HepG2 (cell line): ENCODE data around the gene SEMA5B. TPM values are rescaled to one million over a fixed set of nuclear protein-coding genes. Genes with fewer than 3 reads are reported as not detected.

Experiments used
- ATAC-seq: fragments of 200-7000 bp; cut with Tn5 transposase; 3 replicates; pipeline ENCODE4 v1.9.1; 2020; ENCODE audit warnings: mild to moderate bottlenecking, moderate library complexity
- BruUV-seq: library from RNA; stranded (reverse); fragments of 400-500 nt; replicated peaks from 2 replicates; lab custom pipeline; 2021; lab: Mats Ljungman, UMichigan
- CTCF ChIA-PET: fragments of 300-600 bp; formaldehyde crosslinking; extraction: SDS; loops from one replicate; lab custom pipeline; 2021; ENCODE audit warnings: low total read pairs, inconsistent platforms, low intra/inter-chr PET ratio; lab: Yijun Ruan, JAX
- POLR2A ChIA-PET: fragments of 350-600 bp; sonication (Branson Sonifier 250); formaldehyde crosslinking; loops from one replicate; lab custom pipeline; 2020; ENCODE audit warnings: antibody characterized with exemption, inconsistent platforms; lab: Yijun Ruan, JAX
- DNase-seq: peaks from one replicate; pipeline ENCODE4 v3.0.0-alpha.2; 2015; ENCODE audit warnings: low spot score
- FAIRE-seq: peaks from 3 replicates; lab custom pipeline; 2011; peaks lifted over from hg19 to GRCh38; lab: Jason Lieb, UNC
- H2AFZ ChIP-seq: one replicate; pipeline ENCODE4 v1.6.1; 2011; ENCODE audit warnings: low read length, inconsistent platforms
- H3K27ac ChIP-seq: fragments of 300-600 bp; 3 replicates; pipeline ENCODE4 v1.8.0; 2011; ENCODE audit warnings: mixed run types, mild to moderate bottlenecking, mixed read lengths, low read length, inconsistent platforms; ENCODE audit not compliant: insufficient read depth; ENCODE audit errors: extremely low read length
- H3K27me3 ChIP-seq, 2 experiments: fragments of 200-600 bp in 1 of 2; 2 replicates in 1 of 2; 3 replicates in 1 of 2; pipeline versions ENCODE4 v1.6.0 to v1.8.0; 2011; ENCODE audit warnings: low read length in 2 of 2, mild to moderate bottlenecking in 2 of 2, moderate library complexity in 2 of 2, inconsistent platforms in 1 of 2; ENCODE audit not compliant: insufficient read depth in 2 of 2, control insufficient read depth in 1 of 2
- H3K36me3 ChIP-seq, 2 experiments: fragments of 200-600 bp in 1 of 2; replicated peaks in 1 of 2; 2 replicates in 1 of 2; 3 replicates in 1 of 2; pipeline versions ENCODE4 v1.5.1 to v1.8.0; 2011; ENCODE audit warnings: low read length in 2 of 2, inconsistent platforms in 1 of 2; ENCODE audit not compliant: insufficient read depth in 2 of 2, control insufficient read depth in 1 of 2
- H3K4me1 ChIP-seq: 2 replicates; pipeline ENCODE4 v1.5.1; 2012; ENCODE audit warnings: low read length, inconsistent platforms; ENCODE audit not compliant: insufficient read depth
- H3K4me2 ChIP-seq: 2 replicates; pipeline ENCODE4 v1.6.0; 2011; ENCODE audit warnings: low read depth, low read length, inconsistent platforms
- H3K4me3 ChIP-seq, 3 experiments: fragments of 200-600 bp in 1 of 3; sonication (generic), shearing (Covaris generic) in 1 of 3; replicated peaks in 1 of 3; 2 replicates each; pipeline ENCODE4 v1.5.1; 2011 to 2016; ENCODE audit warnings: low read length in 3 of 3, inconsistent platforms in 2 of 3, low read depth in 2 of 3, mild to moderate bottlenecking in 2 of 3, control low read depth in 1 of 3, mixed read lengths in 1 of 3; ENCODE audit not compliant: insufficient read depth in 1 of 3
- H3K79me2 ChIP-seq: one replicate; pipeline ENCODE4 v1.6.1; 2011; ENCODE audit warnings: low read length, inconsistent platforms; ENCODE audit not compliant: insufficient read depth
- H3K9ac ChIP-seq: 2 replicates; pipeline ENCODE4 v1.6.0; 2011; ENCODE audit warnings: mild to moderate bottlenecking, low read depth, low read length, inconsistent platforms; ENCODE audit not compliant: insufficient read depth
- H3K9me3 ChIP-seq: 2 replicates; pipeline ENCODE4 v1.5.1; 2012; ENCODE audit warnings: mild to moderate bottlenecking, low read length
- H4K20me1 ChIP-seq: 2 replicates; pipeline ENCODE4 v1.6.0; 2011; ENCODE audit warnings: inconsistent platforms, mild to moderate bottlenecking, low read length, moderate library complexity; ENCODE audit not compliant: insufficient read depth
- BORCS8-MEF2B ChIP-seq: sonication (generic); formaldehyde crosslinking; IDR thresholded peaks from 2 replicates; pipeline ENCODE4 v1.8.0; 2022; ENCODE audit warnings: mild to moderate bottlenecking, missing genetic modification reagents
- SALL1 ChIP-seq: sonication (generic); formaldehyde crosslinking; IDR thresholded peaks from 2 replicates; pipeline ENCODE4 v1.8.0; 2022; ENCODE audit warnings: mild to moderate bottlenecking, missing genetic modification reagents
- SAP130 ChIP-seq: IDR thresholded peaks from 2 replicates; pipeline ENCODE4 v1.6.1; 2016; ENCODE audit warnings: low read depth
- SMC3 ChIP-seq: IDR thresholded peaks from 2 replicates; pipeline ENCODE4 v1.6.1; 2011; ENCODE audit warnings: low read length, improper control_type of control experiment
- STAG1 ChIP-seq: sonication (generic); formaldehyde crosslinking; IDR thresholded peaks from 2 replicates; pipeline ENCODE4 v1.4.0; 2020; ENCODE audit warnings: missing genetic modification reagents
- TSC22D2 ChIP-seq: sonication (generic); formaldehyde crosslinking; IDR thresholded peaks from 2 replicates; pipeline ENCODE4 v1.5.1; 2020; ENCODE audit warnings: missing genetic modification reagents, mild to moderate bottlenecking, borderline replicate concordance
- XRCC5 ChIP-seq: fragments of 200-400 bp; formaldehyde crosslinking; optimal IDR thresholded peaks from 2 replicates; pipeline ENCODE3; 2017; ENCODE audit warnings: mild to moderate bottlenecking, low read length
- ZNF296 ChIP-seq: sonication (generic); formaldehyde crosslinking; conservative IDR thresholded peaks from 2 replicates; pipeline ENCODE4 v1.5.0; 2020; ENCODE audit warnings: mild to moderate bottlenecking, missing genetic modification reagents
- ZNF317 ChIP-seq: sonication (generic); formaldehyde crosslinking; IDR thresholded peaks from 2 replicates; pipeline ENCODE4 v1.5.0; 2020; ENCODE audit warnings: mild to moderate bottlenecking, missing genetic modification reagents
- ZNF501 ChIP-seq: sonication (generic); formaldehyde crosslinking; IDR thresholded peaks from 2 replicates; pipeline ENCODE4 v1.5.1; 2020; ENCODE audit warnings: mild to moderate bottlenecking, moderate library complexity, missing genetic modification reagents
- WGBS: methylation state at CpG from one replicate; pipeline ENCODE4 v1.1.6; 2017; ENCODE audit warnings: low lambda C conversion rate; 5-methylcytosine and 5-hydroxymethylcytosine counted together
- in situ Hi-C: cut with HindIII; loops from 2 replicates; pipeline ENCODE4 v1.10.0; 2017; ENCODE audit warnings: low pct_unique_long_range_greater_than_20kb; ENCODE audit not compliant: extremely low pct_ligation_motif_present
- intact Hi-C: fragments of 100-400 bp; cut with micrococcal nuclease; formaldehyde crosslinking; loops from one replicate; pipeline ENCODE4 v1.10.0; 2022; ENCODE audit not compliant: unreplicated experiment
- polyA plus RNA-seq, 8 experiments: library from polyadenylated mRNA; depleted of rRNA in 3 of 8; stranded (reverse) in 7 of 8; unstranded in 1 of 8; fragments of >200 nt; fragmentation: Illumina TruSeq in 4 of 8; extraction: Trizol in 4 of 8; gene quantifications; 2 replicates each; pipeline versions ENCODE4 v1.2.1 to v1.2.3, GENCODE V29; 2011 to 2016; ENCODE audit warnings: low read depth in 4 of 8, missing spikeins in 1 of 8, mixed read lengths in 1 of 8; ENCODE audit not compliant: insufficient read depth in 1 of 8
- total RNA-seq, 5 experiments: library from RNA; depleted of rRNA; stranded (reverse); fragments of >200 nt; fragmentation: Illumina TruSeq; extraction: Trizol; gene quantifications; 2 replicates each; pipeline ENCODE4 v1.2.3, GENCODE V29; 2016; ENCODE audit warnings: low read depth in 1 of 5
- TF ChIP-seq, protein P1 (sequence below): IDR thresholded peaks from 2 replicates; pipeline ENCODE4 v1.6.1; 2012; ENCODE audit warnings: inconsistent platforms
- TF ChIP-seq, protein P2 (sequence below): IDR thresholded peaks from 2 replicates; pipeline ENCODE4 v1.6.1; 2016; ENCODE audit warnings: low read depth, control low read depth
- TF ChIP-seq, protein P3 (sequence below): sonication (generic); formaldehyde crosslinking; IDR thresholded peaks from 2 replicates; pipeline ENCODE4 v1.5.0; 2020; ENCODE audit warnings: mild to moderate bottlenecking, missing genetic modification reagents, moderate library complexity
- TF ChIP-seq, protein P4 (sequence below): sonication (generic); formaldehyde crosslinking; IDR thresholded peaks from 2 replicates; pipeline ENCODE4 v1.5.0; 2020; ENCODE audit warnings: missing genetic modification reagents
- TF ChIP-seq, protein P5 (sequence below): sonication (generic); formaldehyde crosslinking; IDR thresholded peaks from 2 replicates; pipeline ENCODE4 v1.4.0; 2020; ENCODE audit warnings: missing genetic modification reagents
- TF ChIP-seq, protein P6 (sequence below): sonication (generic); formaldehyde crosslinking; IDR thresholded peaks from 2 replicates; pipeline ENCODE4 v1.5.1; 2020; ENCODE audit warnings: missing genetic modification reagents, mild to moderate bottlenecking, borderline replicate concordance

The SEMA5B gene
- total and polyA plus RNA-seq, 2 of the 13 experiments (the other 11 are each of a cell fraction or from before 2014, with no cell fraction given) = not detected

DNA sequence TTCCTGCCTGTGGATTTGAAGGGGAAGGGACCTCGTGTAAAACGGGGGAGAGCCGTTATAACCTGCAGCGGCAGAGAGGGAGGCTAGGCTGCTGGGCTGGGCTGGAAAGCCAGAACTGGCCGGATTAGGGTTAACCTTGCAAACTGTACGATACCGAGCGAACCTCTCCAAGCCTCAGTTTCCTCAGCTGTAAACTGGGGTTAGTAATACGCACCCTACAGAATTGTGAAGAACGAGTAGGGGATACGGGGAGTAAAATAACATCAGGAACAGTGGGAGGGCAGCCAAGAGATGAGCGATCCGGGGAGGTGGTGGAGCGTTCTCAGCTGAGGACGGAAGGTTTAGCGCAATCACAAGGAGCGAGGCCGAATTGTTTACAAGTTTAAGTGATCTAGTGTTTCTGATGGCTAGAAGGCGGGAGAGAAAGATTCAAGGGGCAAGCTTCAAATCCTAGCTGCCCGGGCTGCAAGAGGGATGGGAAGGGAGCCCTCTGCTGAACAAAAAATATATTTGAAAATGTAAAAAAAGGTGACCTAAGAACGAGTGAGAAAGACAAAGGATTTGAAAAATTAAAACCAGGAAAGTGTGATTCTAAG lies 768 bp upstream of the SEMA5B start:
- peak overlapping the region; percentile 54 to 69 (median 57) for H3K4me3 ChIP-seq
- H2AFZ ChIP-seq = no peak overlapping the region
- POLR2A ChIA-PET = no interaction called here
- WGBS = 10% methylated on average over 17 of the region's 21 CpGs
- H3K9ac ChIP-seq = no peak overlapping the region
- H3K36me3 ChIP-seq = no peaks in the 10 kb centered on the region
- DNase-seq = peak; percentile 13
- BruUV-seq = no TSS peak
- peak; percentile 78 for FAIRE-seq
- H3K9me3 ChIP-seq = no peaks in the 10 kb centered on the region
- CTCF ChIA-PET = interaction anchor here (1.0 kb wide), 1 partner anchor 86 kb away, joined by 5 read pairs; no protein-coding TSS in a partner anchor
- in situ Hi-C loops (loop anchor here (5.0 to 25.0 kb wide), 2 partner anchors 81 to 266 kb away; no protein-coding TSS in a partner anchor), intact Hi-C loops (loop anchor here (1.0 to 2.0 kb wide), 2 partner anchors 85 to 1482 kb away; no protein-coding TSS in a partner anchor)
- H3K27me3 ChIP-seq = peaks cover 13 to 62% of the 10 kb centered on the region in 2 experiments
- H3K4me2 ChIP-seq = peak overlapping the region; percentile 93
- H3K79me2 ChIP-seq = no peaks in the 10 kb centered on the region
- ATAC-seq = peak; percentile 39
- no peak overlapping the region for H3K27ac ChIP-seq
- H3K4me1 ChIP-seq = peaks cover 33% of the 10 kb centered on the region
- no peaks in the 10 kb centered on the region for H4K20me1 ChIP-seq
- TF ChIP-seq, protein P1, sequence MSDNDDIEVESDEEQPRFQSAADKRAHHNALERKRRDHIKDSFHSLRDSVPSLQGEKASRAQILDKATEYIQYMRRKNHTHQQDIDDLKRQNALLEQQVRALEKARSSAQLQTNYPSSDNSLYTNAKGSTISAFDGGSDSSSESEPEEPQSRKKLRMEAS = 0 out of 2 replicates have a peak, but pooled peaks have one; percentile 1
- TF ChIP-seq, protein P2, sequence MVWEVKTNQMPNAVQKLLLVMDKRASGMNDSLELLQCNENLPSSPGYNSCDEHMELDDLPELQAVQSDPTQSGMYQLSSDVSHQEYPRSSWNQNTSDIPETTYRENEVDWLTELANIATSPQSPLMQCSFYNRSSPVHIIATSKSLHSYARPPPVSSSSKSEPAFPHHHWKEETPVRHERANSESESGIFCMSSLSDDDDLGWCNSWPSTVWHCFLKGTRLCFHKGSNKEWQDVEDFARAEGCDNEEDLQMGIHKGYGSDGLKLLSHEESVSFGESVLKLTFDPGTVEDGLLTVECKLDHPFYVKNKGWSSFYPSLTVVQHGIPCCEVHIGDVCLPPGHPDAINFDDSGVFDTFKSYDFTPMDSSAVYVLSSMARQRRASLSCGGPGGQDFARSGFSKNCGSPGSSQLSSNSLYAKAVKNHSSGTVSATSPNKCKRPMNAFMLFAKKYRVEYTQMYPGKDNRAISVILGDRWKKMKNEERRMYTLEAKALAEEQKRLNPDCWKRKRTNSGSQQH (CRISPR knock-in tag) = no peak
- TF ChIP-seq, protein P3, sequence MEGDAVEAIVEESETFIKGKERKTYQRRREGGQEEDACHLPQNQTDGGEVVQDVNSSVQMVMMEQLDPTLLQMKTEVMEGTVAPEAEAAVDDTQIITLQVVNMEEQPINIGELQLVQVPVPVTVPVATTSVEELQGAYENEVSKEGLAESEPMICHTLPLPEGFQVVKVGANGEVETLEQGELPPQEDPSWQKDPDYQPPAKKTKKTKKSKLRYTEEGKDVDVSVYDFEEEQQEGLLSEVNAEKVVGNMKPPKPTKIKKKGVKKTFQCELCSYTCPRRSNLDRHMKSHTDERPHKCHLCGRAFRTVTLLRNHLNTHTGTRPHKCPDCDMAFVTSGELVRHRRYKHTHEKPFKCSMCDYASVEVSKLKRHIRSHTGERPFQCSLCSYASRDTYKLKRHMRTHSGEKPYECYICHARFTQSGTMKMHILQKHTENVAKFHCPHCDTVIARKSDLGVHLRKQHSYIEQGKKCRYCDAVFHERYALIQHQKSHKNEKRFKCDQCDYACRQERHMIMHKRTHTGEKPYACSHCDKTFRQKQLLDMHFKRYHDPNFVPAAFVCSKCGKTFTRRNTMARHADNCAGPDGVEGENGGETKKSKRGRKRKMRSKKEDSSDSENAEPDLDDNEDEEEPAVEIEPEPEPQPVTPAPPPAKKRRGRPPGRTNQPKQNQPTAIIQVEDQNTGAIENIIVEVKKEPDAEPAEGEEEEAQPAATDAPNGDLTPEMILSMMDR (CRISPR knock-in tag) = peak; percentile 62
- TF ChIP-seq, protein P4, sequence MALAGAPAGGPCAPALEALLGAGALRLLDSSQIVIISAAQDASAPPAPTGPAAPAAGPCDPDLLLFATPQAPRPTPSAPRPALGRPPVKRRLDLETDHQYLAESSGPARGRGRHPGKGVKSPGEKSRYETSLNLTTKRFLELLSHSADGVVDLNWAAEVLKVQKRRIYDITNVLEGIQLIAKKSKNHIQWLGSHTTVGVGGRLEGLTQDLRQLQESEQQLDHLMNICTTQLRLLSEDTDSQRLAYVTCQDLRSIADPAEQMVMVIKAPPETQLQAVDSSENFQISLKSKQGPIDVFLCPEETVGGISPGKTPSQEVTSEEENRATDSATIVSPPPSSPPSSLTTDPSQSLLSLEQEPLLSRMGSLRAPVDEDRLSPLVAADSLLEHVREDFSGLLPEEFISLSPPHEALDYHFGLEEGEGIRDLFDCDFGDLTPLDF (CRISPR knock-in tag) = no peak
- TF ChIP-seq ZNF501 (CRISPR knock-in tag) = peak; percentile 54; the same call in 1 of the 2 replicates
- peak; percentile 22 for TF ChIP-seq XRCC5
- 0 out of 2 replicates have a peak, but pooled peaks have one; percentile 3 for TF ChIP-seq SALL1 (CRISPR knock-in tag)
- no peak for TF ChIP-seq TSC22D2 (CRISPR knock-in tag)
- 0 out of 2 replicates have a peak, but pooled peaks have one; percentile 15 for TF ChIP-seq SAP130 (CRISPR knock-in tag)
- no peak for TF ChIP-seq BORCS8-MEF2B (CRISPR knock-in tag)
- TF ChIP-seq, protein P5, sequence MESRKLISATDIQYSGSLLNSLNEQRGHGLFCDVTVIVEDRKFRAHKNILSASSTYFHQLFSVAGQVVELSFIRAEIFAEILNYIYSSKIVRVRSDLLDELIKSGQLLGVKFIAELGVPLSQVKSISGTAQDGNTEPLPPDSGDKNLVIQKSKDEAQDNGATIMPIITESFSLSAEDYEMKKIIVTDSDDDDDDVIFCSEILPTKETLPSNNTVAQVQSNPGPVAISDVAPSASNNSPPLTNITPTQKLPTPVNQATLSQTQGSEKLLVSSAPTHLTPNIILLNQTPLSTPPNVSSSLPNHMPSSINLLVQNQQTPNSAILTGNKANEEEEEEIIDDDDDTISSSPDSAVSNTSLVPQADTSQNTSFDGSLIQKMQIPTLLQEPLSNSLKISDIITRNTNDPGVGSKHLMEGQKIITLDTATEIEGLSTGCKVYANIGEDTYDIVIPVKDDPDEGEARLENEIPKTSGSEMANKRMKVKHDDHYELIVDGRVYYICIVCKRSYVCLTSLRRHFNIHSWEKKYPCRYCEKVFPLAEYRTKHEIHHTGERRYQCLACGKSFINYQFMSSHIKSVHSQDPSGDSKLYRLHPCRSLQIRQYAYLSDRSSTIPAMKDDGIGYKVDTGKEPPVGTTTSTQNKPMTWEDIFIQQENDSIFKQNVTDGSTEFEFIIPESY (CRISPR knock-in tag) = no peak
- peak; percentile 58 for TF ChIP-seq STAG1 (CRISPR knock-in tag)
- TF ChIP-seq SMC3 = peak; percentile 35
- TF ChIP-seq ZNF317 = no peak
- no peak for TF ChIP-seq ZNF296 (CRISPR knock-in tag)
- TF ChIP-seq, protein P6, sequence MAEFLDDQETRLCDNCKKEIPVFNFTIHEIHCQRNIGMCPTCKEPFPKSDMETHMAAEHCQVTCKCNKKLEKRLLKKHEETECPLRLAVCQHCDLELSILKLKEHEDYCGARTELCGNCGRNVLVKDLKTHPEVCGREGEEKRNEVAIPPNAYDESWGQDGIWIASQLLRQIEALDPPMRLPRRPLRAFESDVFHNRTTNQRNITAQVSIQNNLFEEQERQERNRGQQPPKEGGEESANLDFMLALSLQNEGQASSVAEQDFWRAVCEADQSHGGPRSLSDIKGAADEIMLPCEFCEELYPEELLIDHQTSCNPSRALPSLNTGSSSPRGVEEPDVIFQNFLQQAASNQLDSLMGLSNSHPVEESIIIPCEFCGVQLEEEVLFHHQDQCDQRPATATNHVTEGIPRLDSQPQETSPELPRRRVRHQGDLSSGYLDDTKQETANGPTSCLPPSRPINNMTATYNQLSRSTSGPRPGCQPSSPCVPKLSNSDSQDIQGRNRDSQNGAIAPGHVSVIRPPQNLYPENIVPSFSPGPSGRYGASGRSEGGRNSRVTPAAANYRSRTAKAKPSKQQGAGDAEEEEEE (CRISPR knock-in tag) = no peak
